Peyer's patch (tissue), 4 donors: ENCODE measurements around the gene HABP2.

ENCODE experiments used
- CTCF ChIP-seq, 6 experiments: fragments of 450-650 bp in 4 of 6; fragments of 200-600 bp in 2 of 6; sonication (generic) in 1 of 6; IDR thresholded peaks; one replicate each; pipeline ENCODE4 v1.5.1; 2017 to 2019; ENCODE audit warnings: antibody characterized with exemption in 6 of 6, mild to moderate bottlenecking in 3 of 6, moderate library complexity in 1 of 6
- POLR2A ChIP-seq, 2 donors: fragments of 450-650 bp; IDR thresholded peaks; one replicate each; pipeline ENCODE4 v1.5.1; 2017; ENCODE audit warnings: antibody characterized with exemption in 2 of 2, mild to moderate bottlenecking in 2 of 2, moderate library complexity in 2 of 2

- TF ChIP-seq CTCF (IDR thresholded peaks at IDR 0.05) (no peak), POLR2A (IDR thresholded peaks at IDR 0.05) (no peak)
Observed at GRCh38 chr10:113585949-113586348, 33.1 kb downstream of the HABP2 start.
